ENCODE data around the gene PTPRT.

DNA sequence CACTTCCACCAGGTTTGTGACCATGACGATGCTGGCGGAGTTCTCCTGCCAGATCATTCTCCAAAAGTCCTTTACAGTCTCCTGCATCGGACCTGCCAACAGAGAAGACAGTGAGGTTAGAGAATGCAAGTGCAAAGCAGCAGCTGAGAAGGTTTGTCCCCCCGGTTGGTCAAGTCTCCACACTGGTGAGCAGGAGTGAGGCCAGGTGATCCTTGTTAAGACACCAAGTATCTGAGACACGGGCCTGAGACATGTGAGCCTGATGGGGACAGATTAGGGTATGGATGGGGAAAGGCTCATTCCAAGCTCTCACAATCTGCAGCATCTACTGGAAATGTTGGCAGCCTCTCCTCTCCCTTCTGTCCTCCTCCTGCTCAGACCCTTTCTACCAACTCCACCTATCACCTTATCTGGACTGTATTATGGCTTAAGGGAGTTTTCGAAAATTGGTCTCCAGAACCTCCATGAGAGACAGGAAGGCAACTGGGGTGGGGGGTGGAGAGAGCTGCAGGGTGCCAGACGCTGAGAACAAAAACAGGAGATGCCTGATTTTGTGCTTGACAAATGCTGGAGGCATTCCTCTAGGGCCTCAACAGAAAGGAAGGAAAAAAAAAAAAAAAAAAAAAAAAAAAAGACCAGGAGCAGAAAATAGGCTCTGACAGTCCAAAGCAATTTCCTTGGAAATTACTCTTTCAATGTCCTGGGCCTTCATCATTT is 1071.1 kb downstream of the PTPRT start:
- TF ChIP-seq CTCF (IDR thresholded peaks at IDR 0.05) (no peak), MXI1 (IDR thresholded peaks at IDR 0.05; ENCODE audit: low read depth, low read length) (no peak), CHD2 (IDR thresholded peaks at IDR 0.05; ENCODE audit: low read length, partially characterized antibody) (no peak), ZBTB33 (IDR thresholded peaks at IDR 0.05; ENCODE audit: borderline replicate concordance, low read depth) (no peak), MEF2A (IDR thresholded peaks at IDR 0.05; ENCODE audit: borderline replicate concordance, low read depth) (no peak), YY1 (IDR thresholded peaks at IDR 0.05; ENCODE audit: low read depth) (no peak), SMC3 (IDR thresholded peaks at IDR 0.05; ENCODE audit: low read depth, low read length) (no peak), EP300 (IDR thresholded peaks at IDR 0.05; ENCODE audit: borderline replicate concordance in 1 of 2, low read depth in 1 of 2, low read length in 1 of 2) (no peak)

Data from SK-N-SH (cell line).